Measurements from ENCODE around the gene KRTAP5-2.
"Not testable (repeated sequence)": the region's sequence is repeated elsewhere in the genome, so short reads cannot be mapped to it uniquely, and the experiment has no call there.

KRTAP5-2 gene

DNA sequence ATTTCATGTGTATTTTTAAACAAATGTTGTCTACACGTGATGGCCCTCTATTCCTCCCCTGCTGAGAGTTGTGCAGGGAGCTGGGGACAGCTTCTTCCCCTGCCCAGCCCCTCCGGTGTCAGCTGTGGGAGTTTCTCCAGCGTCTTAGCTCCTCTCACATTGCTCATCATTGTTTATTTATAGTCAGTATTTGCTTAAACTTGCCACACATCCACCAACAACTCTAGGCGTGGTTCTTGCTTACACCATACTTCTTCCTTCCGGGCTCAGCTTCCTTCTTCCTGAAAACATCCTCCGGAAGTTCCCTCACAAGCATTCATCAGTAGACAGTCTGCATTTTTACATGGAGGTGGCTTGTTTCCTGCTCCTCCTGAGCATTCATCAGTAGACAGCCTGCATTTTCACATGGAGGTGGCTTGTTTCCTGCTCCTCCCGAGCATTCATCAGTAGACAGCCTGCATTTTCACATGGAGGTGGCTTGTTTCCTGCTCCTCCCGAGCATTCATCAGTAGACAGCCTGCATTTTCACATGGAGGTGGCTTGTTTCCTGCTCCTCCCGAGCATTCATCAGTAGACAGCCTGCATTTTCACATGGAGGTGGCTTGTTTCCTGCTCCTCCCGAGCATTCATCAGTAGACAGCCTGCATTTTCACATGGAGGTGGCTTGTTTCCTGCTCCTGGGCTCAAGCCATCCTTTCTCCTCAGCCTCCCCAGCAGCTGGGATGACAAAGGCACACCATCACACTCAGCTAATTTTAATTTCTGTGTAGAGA is 8.7 kb downstream of the KRTAP5-2 start:
- DNase-seq = peak; percentile 69 to 89 (median 78)

DNA sequence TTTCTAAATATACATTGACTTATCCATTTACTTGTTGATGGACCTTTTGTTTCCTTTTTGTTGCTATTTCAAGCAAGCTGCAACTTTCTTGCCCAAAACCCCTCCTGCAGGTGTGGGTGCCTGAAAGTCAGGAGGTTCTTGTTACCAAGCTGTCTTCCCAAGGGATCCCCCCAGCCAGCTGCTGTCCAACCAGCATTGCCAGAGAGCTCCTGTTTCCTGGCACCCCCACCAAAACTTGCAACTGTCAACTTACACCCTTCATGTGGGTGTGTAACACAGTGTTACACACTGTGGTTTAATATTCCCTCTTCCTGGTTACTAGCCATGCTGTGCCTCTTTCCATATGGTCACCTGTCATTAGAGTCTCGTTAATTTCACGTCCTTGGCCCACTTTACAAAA is 11.4 kb downstream of the KRTAP5-2 start:
- no peak for DNase-seq

DNA sequence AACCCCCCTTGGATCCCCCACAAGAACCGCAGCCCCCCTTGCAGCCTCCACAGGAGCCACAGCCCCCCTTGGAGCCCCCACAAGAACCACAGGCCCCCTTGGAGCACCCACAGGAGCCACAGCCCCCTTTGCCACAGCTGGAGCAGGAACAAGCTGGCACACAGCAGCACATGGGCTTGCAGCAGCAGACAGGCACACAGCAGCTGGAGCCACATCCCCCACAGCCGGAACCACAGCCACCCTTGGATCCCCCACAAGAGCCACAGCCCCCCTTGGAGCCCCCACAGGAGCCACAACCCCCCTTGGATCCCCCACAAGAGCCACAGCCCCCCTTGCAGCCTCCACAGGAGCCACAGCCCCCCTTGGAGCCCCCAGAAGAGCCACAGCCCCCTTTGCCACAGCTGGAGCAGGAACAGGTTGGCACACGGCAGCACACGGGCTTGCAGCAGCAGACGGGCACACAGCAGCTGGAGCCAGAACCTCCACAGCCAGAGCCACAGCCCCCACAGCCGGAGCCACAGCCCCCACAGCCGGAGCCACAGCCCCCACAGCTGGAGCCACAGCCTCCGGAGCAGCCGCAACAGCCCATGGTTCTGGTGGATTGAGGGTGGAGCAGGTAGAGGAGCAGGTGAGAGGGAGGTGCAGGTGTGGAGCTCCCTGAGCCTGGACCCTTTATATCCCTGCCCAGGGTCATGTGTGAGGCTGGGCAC is 13.3 kb downstream of the KRTAP5-2 start, which contains the start of gene KRTAP5-1:
TSS of gene KRTAP5-1 (minus strand) at position 623 of the 710 bp plus-strand sequence. CDS start at position 589, 34 bp downstream.
- not testable (repeated sequence) for DNase-seq

- DNase-seq = not testable (repeated sequence)
Observed at GRCh38 chr11:1582909-1583308, 15.2 kb downstream of the KRTAP5-2 start.

- no peak for DNase-seq
Observed at GRCh38 chr11:1581976-1582375, 16.1 kb downstream of the KRTAP5-2 start.

DNA sequence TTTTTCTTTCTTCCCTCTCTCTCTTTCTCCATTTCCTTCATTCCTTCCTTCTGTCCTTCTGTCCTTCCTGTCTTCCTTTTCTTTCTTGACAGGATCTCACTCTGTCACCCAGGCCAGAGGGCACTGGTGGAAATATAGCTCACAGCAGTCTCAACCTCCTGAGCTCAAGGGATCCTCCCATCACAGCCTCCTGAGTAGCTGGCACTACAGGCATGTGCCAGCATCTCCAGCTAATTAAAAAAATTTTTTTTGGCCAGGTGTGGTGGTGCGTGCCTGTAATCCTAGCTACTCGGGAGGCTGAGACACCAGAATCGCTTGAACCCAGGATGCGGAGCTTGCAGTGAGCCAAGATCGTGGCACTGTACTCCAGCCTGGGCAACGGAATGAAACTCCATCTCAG is 21.3 kb downstream of the KRTAP5-2 start:
- no peak for DNase-seq

GRCh38 chr11:1575756-1576155 is 22.3 kb downstream of the KRTAP5-2 start:
- not testable (repeated sequence) for DNase-seq

DNA sequence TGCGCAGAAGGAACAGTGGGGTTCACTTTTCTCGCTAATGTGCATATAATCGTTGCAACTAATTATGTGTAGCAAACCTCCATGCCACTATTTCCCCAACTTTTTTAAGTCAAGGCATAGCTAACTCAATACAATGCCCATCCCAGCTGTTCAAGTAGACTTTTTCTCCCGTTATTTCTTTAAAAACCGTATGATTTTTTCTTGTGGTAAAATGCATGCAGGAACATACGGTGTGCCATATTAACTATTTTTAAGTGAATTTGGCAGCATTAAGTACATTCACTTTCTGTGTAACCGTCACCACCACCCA is 23.2 kb downstream of the KRTAP5-2 start:
- no peak for DNase-seq

- DNase-seq = peak; percentile 47 to 73 (median 66)
Observed at GRCh38 chr11:1574238-1574932, 23.7 kb downstream of the KRTAP5-2 start.

GRCh38 chr11:1573903-1574237 is 24.2 kb downstream of the KRTAP5-2 start:
- no peak for DNase-seq

DNA sequence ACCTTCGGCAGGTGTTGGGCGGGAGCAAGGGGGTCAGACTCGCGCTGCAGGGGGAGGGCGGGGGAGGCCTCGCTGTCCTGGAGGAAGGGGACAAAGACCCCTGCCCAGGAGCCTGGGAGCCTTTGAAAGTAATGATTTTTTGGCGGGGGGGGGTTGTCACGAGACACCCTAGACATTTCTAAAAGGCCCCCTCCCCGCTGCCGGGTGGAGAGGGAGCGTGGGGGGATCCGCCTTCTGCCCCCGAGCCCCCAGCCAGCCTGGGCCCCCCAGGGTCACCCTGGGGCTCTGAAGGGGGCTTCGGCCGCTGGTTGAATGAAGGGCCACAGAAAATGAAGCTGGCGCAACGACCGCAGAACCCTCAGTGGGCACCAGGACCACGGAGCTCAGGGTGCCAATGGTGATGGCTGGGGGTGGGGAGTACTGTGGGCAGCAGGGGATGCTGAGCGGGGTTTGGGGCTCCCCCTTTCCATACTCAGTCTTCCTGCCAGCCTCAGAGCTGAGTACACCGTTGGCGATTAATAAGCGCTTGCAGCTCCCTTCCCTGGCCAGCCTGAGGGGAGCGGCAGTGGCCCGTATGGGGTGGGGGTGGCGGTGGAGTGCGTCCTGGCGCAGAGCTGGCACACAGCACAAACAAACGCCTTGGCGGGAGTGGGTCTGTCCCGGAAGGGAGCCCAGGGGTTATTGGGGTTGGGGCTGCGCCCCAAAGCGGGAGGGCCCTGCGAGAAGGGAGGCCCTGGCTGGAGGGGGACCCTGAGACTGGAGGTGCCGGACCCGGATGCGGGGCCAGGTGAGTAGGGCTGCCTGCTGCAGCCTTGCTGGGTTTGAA is 24.8 kb downstream of the KRTAP5-2 start:
- DNase-seq = no peak

DNA sequence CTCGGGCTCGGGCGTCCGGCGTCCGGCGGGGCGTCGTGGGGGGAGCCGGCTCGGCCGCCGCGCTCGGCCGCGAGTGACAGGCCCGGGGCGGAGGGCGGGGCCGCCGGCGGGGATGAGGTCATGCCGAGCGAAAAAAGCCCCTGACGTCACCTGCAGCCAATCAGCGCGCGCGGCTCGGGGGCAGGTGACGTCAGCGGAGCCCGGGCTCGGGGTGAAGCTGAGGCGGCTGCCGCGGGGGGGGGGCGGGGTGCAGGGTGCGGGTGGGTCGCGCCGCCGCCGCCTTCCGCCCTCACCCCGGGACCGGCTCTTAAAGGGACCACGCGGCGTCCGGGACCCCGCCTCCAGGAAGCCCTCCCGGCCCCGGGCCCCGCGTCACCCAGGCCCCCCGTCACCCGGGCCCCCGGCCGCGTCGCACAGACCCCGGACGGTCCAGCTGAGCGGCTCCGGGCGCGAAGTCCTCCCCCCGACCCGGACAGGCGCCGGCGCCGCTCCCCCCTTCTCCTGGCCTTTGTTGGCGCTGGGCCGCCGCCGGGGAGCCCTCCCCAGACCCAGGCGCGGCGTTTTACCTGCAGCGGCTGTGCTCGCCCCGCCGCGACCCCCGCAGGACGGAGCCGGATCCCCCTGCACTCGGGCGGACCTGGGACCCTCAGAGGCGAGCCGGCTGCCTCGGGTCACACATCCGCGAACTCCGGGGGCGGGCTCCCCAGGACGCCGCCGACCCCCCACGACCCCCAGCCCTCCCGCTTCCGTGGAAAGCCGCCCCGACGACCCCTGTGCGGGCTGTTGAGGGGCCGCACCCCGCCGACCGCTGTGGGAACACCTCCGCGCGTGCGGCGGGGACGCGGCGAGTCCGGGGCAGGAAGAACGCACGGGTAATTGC is 25.7 kb downstream of the KRTAP5-2 start, which contains the start of gene DUSP8:
TSS of gene DUSP8 (minus strand) at position 75 of the 880 bp plus-strand sequence. CDS start 6,445 bp downstream, outside the sequence.
- peak; percentile 88 to 95 (median 92) for DNase-seq

- DNase-seq = no peak
Observed at GRCh38 chr11:1571760-1572196, 26.3 kb downstream of the KRTAP5-2 start.

- DNase-seq = no peak
Observed at GRCh38 chr11:1570896-1571759, 27.0 kb downstream of the KRTAP5-2 start.

DNA sequence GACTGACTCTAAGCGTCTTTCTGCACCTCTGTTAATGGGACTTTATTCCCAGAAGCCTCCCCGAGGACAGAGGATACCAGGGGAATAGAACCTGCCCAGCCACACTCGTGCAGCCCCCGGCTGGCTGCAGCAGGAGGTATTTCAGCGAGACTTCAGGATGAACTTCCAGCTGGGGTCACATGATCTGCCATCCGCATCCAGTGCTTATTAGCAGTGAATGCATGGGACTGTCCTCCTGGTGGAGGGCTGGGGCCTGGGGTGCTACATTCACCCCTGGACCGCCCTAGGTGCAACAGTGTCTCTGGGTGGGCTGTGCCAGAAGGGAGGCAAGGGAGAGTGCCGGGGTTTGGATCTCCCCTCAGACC is 27.6 kb downstream of the KRTAP5-2 start:
- DNase-seq = no peak

DNA sequence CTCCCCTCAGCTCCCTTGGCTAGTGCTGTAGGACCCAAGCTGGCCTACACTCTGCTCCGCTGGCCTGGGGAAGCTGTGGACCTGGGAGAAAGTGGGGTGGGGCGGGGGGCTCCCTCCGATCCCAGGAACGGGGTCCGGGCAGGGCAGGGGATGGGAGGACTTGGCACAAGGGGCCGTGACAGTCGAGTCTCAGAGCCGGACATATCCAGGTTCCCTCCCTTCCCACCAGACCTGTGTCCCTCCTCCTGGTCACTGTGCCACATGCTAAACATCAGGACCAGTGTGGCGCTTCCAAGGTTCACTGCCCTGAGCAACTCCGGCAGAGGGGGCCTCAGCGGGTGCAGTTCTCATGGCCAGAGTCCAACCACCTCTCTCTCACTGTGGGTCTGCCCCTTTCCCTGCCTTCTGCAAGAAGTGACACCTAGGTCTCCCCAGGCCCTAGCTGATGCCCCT is 28.1 kb downstream of the KRTAP5-2 start:
- DNase-seq = no peak

DNA sequence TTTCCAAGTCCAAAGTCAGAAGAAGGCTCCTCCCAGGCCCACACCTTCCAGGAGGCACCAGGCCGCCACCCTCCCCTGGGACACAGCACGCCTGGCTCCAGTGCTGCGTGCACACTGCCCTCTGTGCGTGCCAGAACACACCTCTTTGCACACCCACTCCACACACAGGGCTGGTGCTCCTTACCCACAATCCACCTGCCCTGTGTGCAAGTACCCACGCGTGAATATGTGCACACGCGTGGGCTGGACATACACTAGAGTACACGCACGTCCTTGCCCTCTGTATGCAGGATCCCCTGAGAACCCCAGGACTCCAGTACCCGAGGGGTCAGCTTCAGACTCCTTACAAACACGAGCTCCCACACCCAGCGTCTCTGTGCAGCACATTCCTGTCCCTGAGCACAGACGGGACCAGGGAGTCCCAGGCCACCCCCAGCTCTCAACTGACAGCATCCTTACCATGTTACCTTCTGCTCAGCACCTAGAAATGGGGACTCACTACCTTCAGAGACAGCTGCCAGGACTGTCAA is 28.8 kb downstream of the KRTAP5-2 start:
- no peak for DNase-seq

DNA sequence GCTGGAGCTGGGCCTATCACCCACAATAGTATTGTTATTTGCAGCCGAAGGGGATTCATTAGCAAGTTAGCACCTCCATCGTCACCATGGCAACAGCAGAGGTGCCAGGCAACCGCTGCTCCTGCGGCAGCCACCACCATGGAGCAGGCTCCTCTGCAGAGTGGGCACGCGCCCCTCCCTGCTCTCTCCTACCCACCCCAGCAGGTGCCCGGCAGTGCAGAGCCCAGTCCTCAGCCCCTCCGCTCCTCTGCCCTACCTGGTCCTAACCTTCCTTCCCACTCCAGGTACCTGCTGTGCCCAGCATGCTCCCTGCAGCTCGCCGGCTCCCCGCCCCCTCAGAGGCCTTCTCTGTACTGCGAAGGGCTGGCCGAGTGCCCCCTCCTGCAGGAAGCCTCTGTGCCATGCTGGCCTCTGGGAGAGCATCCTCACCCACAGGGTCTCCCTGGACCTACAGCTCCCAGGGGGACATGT is 29.6 kb downstream of the KRTAP5-2 start:
- DNase-seq = no peak

DNA sequence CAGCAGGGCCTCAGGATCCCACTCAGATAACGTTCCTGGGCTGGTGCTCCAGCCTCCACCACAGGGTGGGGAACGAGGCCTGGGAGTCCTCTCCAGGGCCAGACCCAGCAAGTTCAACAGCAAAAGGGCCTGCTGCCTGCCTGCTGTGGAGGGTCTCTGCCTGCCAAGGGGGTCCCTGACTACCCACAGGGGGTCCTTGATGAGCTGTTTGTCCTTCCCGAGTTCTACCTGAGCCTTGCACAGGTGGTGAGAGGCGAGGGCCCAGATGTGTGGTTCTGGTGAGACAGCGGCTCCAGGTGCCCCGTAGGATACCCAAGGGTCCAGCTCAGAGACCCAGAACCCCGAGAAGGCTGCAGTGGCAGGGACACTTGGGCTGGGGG is 30.4 kb downstream of the KRTAP5-2 start:
- DNase-seq = no peak
